Activated naive CD8-positive, alpha-beta T cell treated with anti-CD3 and anti-CD28 coated beads, Interleukin-2, amount 10 ng/mL, durations not matched to agents 7 days and 5 days (primary cell): ENCODE measurements around the gene SMOC2. TPM values are rescaled to one million over a fixed set of nuclear protein-coding genes. Genes with fewer than 3 reads are reported as not detected.

Experiments used
- ATAC-seq: fragments of 150-1000 bp; cut with Tn5 transposase; one replicate; pipeline ENCODE4 v1.10.0; 2021; ENCODE audit warnings: low read depth, moderate library complexity
- POLR2A ChIA-PET: fragments of 350-600 bp; sonication (Branson Sonifier 250); formaldehyde crosslinking; loops from one replicate; lab custom pipeline; 2021; ENCODE audit warnings: antibody characterized with exemption; lab: Charles Lee
- DNase-seq: peaks from one replicate; pipeline ENCODE4 v3.0.0; 2021
- H3K27ac Mint-ChIP-seq: one replicate; pipeline ENCODE4 v1.8.0; 2022; ENCODE audit warnings: mild to moderate bottlenecking, mixed read lengths
- H3K27me3 Mint-ChIP-seq: one replicate; pipeline ENCODE4 v1.8.0; 2022; ENCODE audit warnings: mild to moderate bottlenecking, moderate library complexity, mixed read lengths
- H3K36me3 Mint-ChIP-seq: one replicate; pipeline ENCODE4 v1.8.0; 2021; ENCODE audit warnings: mild to moderate bottlenecking, mixed read lengths
- H3K4me1 Mint-ChIP-seq: one replicate; pipeline ENCODE4 v1.8.0; 2021; ENCODE audit warnings: mixed read lengths
- H3K4me3 Mint-ChIP-seq: one replicate; pipeline ENCODE4 v1.8.0; 2022; ENCODE audit warnings: mild to moderate bottlenecking, moderate library complexity, mixed read lengths
- H3K9me3 Mint-ChIP-seq: one replicate; pipeline ENCODE4 v1.8.0; 2021; ENCODE audit warnings: mixed read lengths
- total RNA-seq, 2 experiments: library from RNA; stranded (reverse); gene quantifications; one replicate each; pipeline ENCODE4 v1.2.3, GENCODE V29; 2021

SMOC2 gene, protein sequence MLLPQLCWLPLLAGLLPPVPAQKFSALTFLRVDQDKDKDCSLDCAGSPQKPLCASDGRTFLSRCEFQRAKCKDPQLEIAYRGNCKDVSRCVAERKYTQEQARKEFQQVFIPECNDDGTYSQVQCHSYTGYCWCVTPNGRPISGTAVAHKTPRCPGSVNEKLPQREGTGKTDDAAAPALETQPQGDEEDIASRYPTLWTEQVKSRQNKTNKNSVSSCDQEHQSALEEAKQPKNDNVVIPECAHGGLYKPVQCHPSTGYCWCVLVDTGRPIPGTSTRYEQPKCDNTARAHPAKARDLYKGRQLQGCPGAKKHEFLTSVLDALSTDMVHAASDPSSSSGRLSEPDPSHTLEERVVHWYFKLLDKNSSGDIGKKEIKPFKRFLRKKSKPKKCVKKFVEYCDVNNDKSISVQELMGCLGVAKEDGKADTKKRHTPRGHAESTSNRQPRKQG
- total RNA-seq = not detected

DNA sequence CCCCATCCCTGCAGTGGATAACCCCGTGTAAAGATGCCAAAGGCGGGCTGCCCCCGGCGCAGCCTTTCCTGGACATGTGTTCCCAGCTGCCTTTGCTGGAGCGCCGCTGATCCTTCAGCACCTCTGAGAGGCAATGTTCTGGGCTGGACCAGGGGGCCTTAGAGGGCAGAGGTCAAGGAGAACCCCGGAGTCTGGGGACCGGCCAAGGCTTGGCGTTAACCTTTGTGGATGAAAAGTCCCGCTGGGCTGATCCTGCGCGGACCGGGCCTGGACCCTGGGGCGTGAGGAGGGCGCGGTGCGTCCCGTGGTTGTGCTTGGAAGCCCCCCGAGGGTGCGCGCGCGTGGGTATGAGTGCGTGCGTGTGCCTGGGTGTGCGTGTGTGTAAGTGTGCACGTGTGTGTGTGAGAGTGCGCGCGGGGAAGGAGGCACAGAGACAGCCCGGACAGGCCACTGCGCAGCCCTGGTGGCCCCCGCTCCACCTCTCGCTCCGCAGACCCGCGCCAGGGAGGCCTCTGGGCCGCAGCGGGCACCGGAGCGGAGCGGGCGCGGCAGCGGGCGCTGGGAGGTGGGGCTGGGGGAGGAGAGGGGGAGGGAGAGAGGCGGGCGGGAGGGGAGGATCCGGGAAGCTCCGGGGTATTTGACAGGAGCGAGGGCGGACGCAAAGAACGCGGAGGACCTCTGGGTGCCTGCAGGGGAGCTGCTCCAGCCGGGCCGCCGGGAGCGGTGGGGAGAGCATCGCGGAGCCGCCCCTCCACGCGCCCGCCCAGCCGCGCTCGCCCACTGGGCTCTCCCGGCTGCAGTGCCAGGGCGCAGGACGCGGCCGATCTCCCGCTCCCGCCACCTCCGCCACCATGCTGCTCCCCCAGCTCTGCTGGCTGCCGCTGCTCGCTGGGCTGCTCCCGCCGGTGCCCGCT is at the start of gene SMOC2:
Gene SMOC2, plus strand, starts transcription at position 665 of the 914 bp plus-strand sequence. Its CDS starts 187 bp downstream, at position 852.
- no peak within 1 kb of the TSS for H3K27ac Mint-ChIP-seq
- ATAC-seq (no peak), DNase-seq (no peak)
- no peaks in the 10 kb centered on the region for H3K4me1 Mint-ChIP-seq
- POLR2A ChIA-PET = no interaction called here
- peaks cover 50% of the 10 kb centered on the region for H3K27me3 Mint-ChIP-seq
- H3K9me3 Mint-ChIP-seq = no peaks in the 10 kb centered on the region
- H3K4me3 Mint-ChIP-seq = no peak within 1 kb of the TSS
- no peaks in the 10 kb centered on the region for H3K36me3 Mint-ChIP-seq

DNA sequence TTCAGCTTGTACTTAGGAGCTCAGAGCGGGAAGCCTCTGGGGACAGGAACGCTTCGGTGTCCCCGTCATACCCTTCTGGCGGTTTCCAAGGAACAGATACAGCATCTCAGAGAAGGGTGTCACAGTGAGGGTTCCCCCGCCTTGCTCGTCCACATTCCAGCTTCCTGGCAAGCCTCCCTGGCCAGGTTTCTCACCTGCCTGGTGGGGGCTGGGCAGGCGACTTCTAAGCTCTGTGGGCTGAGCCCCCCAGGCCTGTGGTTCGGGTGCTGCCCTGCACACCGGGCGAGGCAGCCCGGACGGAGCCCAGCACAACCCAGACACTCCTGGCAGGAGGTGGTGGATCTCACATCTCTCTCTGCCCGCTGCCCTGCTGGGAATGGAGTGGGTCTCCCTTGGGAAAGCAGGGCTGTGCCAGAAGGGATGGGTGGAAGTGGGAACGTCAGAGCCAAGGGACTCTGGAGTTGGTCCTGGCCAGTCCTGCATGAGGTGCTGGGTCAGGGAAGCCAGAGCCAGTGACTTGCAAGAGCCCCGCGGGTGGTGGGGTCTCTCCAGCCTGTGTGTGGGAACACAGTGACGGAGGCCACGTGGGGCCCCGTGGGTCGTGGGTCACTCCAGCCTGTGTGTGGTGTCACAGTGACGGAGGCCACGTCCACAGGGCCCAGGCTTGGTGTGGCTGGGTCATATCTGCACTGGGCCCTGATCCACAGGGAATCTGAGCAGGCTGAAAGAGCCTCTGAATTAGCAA is 47.7 kb upstream of the SMOC2 start:
- no peak overlapping the region for H3K4me3 Mint-ChIP-seq
- DNase-seq (no peak), ATAC-seq (no peak)
- H3K4me1 Mint-ChIP-seq = no peaks in the 10 kb centered on the region
- POLR2A ChIA-PET = no interaction called here
- H3K36me3 Mint-ChIP-seq = no peaks in the 10 kb centered on the region
- H3K27me3 Mint-ChIP-seq = no peaks in the 10 kb centered on the region
- no peaks in the 10 kb centered on the region for H3K9me3 Mint-ChIP-seq
- H3K27ac Mint-ChIP-seq = no peak overlapping the region

DNA sequence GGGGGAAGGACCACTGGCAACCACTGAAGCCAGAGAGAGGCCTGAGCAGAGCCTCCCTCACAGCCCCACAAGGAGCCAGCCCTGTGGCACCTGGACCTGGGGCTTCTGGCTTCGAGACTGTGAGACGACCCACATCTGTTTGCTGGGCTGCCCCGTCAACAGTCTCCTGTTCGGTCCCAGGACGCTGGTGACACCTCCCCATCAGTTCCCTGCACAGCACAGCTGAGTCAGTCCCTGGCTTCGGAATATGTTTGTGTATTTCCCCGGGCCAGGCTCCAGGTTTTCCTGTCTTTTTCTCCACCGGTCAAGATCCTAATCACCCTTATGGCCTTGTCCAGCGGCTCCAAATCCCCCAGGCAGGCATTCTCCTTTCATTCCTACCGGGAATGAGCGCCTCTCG is 46.4 kb upstream of the SMOC2 start:
- no peak for DNase-seq
- H3K27ac Mint-ChIP-seq = no peak overlapping the region
- H3K9me3 Mint-ChIP-seq = no peaks in the 10 kb centered on the region
- POLR2A ChIA-PET = no interaction called here
- no peaks in the 10 kb centered on the region for H3K4me1 Mint-ChIP-seq
- H3K36me3 Mint-ChIP-seq = no peaks in the 10 kb centered on the region
- H3K4me3 Mint-ChIP-seq = no peak overlapping the region
- peaks cover 3% of the 10 kb centered on the region for H3K27me3 Mint-ChIP-seq
- no peak for ATAC-seq

DNA sequence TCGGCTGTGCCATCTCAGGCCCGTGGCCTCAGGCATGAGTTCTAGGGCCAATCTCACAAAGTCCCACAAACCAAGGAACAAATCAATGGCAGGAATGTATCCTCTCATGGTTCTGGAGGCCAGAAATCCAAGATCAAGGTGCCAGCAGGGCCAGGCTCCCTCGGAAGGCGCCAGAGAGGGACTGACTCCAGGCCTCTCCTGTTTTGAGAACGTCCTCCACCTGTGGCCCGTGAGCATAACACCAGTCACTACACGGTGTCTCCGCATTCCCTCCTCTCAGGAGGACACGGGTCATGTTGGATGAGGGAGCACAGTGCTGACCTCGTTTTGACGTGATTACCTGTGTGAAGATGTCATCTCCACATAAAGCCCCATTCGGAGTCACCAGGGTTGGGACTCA is 45.0 kb upstream of the SMOC2 start:
- Mint-ChIP-seq H3K4me1 (no peaks in the 10 kb centered on the region), H3K9me3 (no peaks in the 10 kb centered on the region), H3K27me3 (peaks cover 3% of the 10 kb centered on the region), H3K4me3 (no peak overlapping the region), H3K36me3 (no peaks in the 10 kb centered on the region), H3K27ac (no peak overlapping the region)
- POLR2A ChIA-PET = no interaction called here
- DNase-seq (no peak), ATAC-seq (no peak)

- POLR2A ChIA-PET = no interaction called here
- no peaks in the 10 kb centered on the region for H3K36me3 Mint-ChIP-seq
- no peak for DNase-seq
- peaks cover 3% of the 10 kb centered on the region for H3K27me3 Mint-ChIP-seq
- H3K27ac Mint-ChIP-seq = no peak overlapping the region
- no peaks in the 10 kb centered on the region for H3K9me3 Mint-ChIP-seq
- no peak overlapping the region for H3K4me3 Mint-ChIP-seq
- no peaks in the 10 kb centered on the region for H3K4me1 Mint-ChIP-seq
- ATAC-seq = no peak
Measured at GRCh38 chr6:168396561-168396960, 44.4 kb upstream of the SMOC2 start.

GRCh38 chr6:168397012-168397411 is 44.0 kb upstream of the SMOC2 start:
- POLR2A ChIA-PET = no interaction called here
- ATAC-seq (no peak), DNase-seq (no peak)
- Mint-ChIP-seq H3K27ac (no peak overlapping the region), H3K27me3 (peaks cover 3% of the 10 kb centered on the region), H3K36me3 (no peaks in the 10 kb centered on the region), H3K4me3 (no peak overlapping the region), H3K4me1 (no peaks in the 10 kb centered on the region), H3K9me3 (no peaks in the 10 kb centered on the region)

DNA sequence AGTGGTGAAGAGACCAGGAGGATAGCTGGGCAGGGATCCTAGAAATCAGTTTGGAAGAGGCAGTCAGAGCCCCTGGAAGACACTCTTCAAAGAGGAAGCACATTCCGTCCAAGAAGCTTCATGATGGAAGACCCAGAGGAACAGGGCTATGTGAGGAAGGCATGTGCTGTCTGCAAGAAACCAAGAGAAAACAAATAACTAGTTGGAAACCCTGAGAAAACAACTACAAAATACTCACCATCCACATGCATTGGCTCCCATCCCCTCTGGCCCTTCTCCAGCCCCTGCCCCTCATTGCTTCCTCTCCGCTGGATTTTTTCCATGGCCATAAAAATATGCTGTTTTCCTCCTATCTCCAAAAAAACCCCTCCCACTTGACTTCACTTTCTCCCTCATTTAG is 40.9 kb upstream of the SMOC2 start:
- Mint-ChIP-seq H3K9me3 (no peaks in the 10 kb centered on the region), H3K36me3 (no peaks in the 10 kb centered on the region), H3K4me1 (no peaks in the 10 kb centered on the region), H3K4me3 (no peak overlapping the region), H3K27me3 (peaks cover 3% of the 10 kb centered on the region), H3K27ac (no peak overlapping the region)
- no peak for DNase-seq
- ATAC-seq = no peak
- POLR2A ChIA-PET = no interaction called here

GRCh38 chr6:168403370-168404005 is 37.5 kb upstream of the SMOC2 start:
- POLR2A ChIA-PET = no interaction called here
- Mint-ChIP-seq H3K9me3 (no peaks in the 10 kb centered on the region), H3K27me3 (peaks cover 3% of the 10 kb centered on the region)

DNA sequence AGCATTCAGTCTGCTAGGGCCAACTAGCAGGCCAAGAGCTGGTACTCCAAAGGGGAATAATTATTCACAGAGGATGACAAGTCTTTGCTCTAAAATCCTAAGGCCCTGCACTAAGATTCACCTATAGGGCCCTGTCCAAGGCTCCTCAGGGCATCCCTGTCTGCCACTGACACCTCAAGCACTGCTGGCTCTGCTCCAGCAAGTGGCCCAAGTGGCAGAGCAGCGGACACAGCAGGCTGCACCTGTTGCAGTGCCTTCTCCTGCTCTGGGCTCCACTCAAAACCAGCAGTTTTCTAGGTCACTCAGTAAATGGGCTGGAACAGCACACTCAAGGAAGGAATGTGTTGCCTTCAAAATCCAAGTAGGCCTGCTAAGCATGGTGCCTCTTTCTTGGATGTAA is 36.4 kb upstream of the SMOC2 start:
- POLR2A ChIA-PET = no interaction called here
- no peaks in the 10 kb centered on the region for H3K36me3 Mint-ChIP-seq

More at GRCh38 chr6:168403370-168404005, 37.5 kb upstream of the SMOC2 start:
- no peak overlapping the region for H3K4me3 Mint-ChIP-seq
- H3K4me1 Mint-ChIP-seq = no peaks in the 10 kb centered on the region
- no peak for DNase-seq
- no peaks in the 10 kb centered on the region for H3K36me3 Mint-ChIP-seq
- H3K27ac Mint-ChIP-seq = no peak overlapping the region
- no peak for ATAC-seq

DNA sequence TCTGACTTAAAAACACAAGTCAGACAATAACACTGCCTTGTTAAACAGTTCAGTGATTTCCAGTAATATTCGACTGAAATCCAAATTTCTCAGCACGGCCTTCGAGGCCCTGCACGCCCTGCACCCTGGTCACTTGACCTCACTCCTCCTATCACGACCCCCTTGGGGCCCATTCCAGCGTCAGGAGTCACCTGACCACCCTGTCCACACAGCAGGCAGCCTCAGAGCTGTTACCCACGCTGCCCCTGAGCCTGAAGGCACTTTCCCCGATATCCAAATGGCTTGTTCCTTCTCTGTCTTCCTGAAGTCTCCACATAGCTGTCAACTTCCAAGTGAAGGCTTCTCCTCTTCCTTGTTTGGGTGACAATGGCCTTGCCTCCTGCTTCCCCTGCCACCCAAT is 33.1 kb upstream of the SMOC2 start:
- Mint-ChIP-seq H3K36me3 (no peaks in the 10 kb centered on the region), H3K9me3 (no peaks in the 10 kb centered on the region)
- POLR2A ChIA-PET = no interaction called here

More for the DNA sequence above, 36.4 kb upstream of the SMOC2 start:
- H3K4me3 Mint-ChIP-seq = no peak overlapping the region
- H3K27me3 Mint-ChIP-seq = no peaks in the 10 kb centered on the region
- no peak for DNase-seq
- H3K27ac Mint-ChIP-seq = no peak overlapping the region
- no peaks in the 10 kb centered on the region for H3K9me3 Mint-ChIP-seq
- no peak for ATAC-seq
- H3K4me1 Mint-ChIP-seq = no peaks in the 10 kb centered on the region

DNA sequence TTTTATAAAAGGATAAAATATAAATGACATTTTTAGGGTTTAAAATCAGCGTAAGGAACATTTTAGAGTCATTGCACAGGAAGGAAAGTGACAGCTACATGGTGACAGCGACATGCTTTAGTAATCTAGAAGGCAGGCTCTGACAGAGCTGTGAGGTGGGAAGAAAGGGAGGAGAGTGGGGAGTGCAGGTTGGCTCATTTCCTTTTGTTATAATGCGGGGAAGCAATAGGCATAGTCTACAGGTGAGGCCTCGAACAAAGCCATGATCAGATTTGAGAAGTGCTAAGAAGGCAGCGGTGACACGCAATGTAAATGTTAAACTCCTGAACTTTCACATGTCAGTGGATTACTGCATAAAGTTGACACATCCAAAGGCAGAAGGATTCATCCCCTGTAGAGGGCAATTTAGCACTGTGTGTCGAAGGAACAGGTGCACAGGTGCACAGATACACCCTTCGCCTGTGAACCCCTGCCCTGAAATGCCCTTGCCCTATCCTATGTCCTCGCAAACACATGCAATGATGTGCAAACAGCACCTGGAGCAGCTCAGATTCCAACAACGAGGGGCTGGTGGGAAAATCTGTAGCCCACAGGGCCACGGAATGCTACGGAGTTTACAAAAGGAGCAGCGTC is 32.4 kb upstream of the SMOC2 start:
- Mint-ChIP-seq H3K4me3 (no peak overlapping the region), H3K9me3 (no peaks in the 10 kb centered on the region), H3K36me3 (no peaks in the 10 kb centered on the region), H3K27ac (no peak overlapping the region), H3K27me3 (no peaks in the 10 kb centered on the region), H3K4me1 (no peaks in the 10 kb centered on the region)
- POLR2A ChIA-PET = no interaction called here
- ATAC-seq (no peak), DNase-seq (no peak)

More for the DNA sequence above, 33.1 kb upstream of the SMOC2 start:
- no peak for DNase-seq
- no peaks in the 10 kb centered on the region for H3K27me3 Mint-ChIP-seq
- H3K4me3 Mint-ChIP-seq = no peak overlapping the region
- no peak for ATAC-seq
- H3K27ac Mint-ChIP-seq = no peak overlapping the region
- no peaks in the 10 kb centered on the region for H3K4me1 Mint-ChIP-seq

GRCh38 chr6:168410035-168410434 is 30.9 kb upstream of the SMOC2 start:
- Mint-ChIP-seq H3K27ac (no peak overlapping the region), H3K9me3 (no peaks in the 10 kb centered on the region), H3K36me3 (no peaks in the 10 kb centered on the region), H3K4me3 (no peak overlapping the region), H3K4me1 (no peaks in the 10 kb centered on the region), H3K27me3 (no peaks in the 10 kb centered on the region)
- POLR2A ChIA-PET = no interaction called here
- no peak for DNase-seq
- no peak for ATAC-seq
